Keratinocyte (primary cell): ENCODE measurements around the gene SRSF5. TPM values are rescaled to one million over a fixed set of nuclear protein-coding genes. Genes with fewer than 3 reads are reported as not detected.
"Not testable (repeated sequence)": the region's sequence is repeated elsewhere in the genome, so short reads cannot be mapped to it uniquely, and the experiment has no call there.

Source experiments
- DNase-seq: peaks from one replicate; pipeline ENCODE4 v3.0.0-alpha.2; 2011; ENCODE audit warnings: low read depth, missing footprints, low spot score
- FAIRE-seq: peaks from 2 replicates; lab custom pipeline; 2011; peaks lifted over from hg19 to GRCh38; lab: Jason Lieb, UNC
- H2AFZ ChIP-seq: 2 replicates; pipeline ENCODE4 v1.6.0; 2012; ENCODE audit warnings: low read length, control low read depth, inconsistent platforms; ENCODE audit not compliant: control insufficient read depth
- H3K27ac ChIP-seq: 2 replicates; pipeline ENCODE4 v1.5.1; 2011; ENCODE audit warnings: low read length; ENCODE audit not compliant: control insufficient read depth, insufficient read depth
- H3K27me3 ChIP-seq: 3 replicates; pipeline ENCODE4 v1.6.0; 2011; ENCODE audit warnings: low read length; ENCODE audit not compliant: control insufficient read depth, insufficient read depth; ENCODE audit errors: extremely low read depth
- H3K36me3 ChIP-seq, 2 experiments: 2 replicates in 1 of 2; 3 replicates in 1 of 2; pipeline ENCODE4 v1.5.1; 2011; ENCODE audit warnings: low read length in 2 of 2, mild to moderate bottlenecking in 1 of 2; ENCODE audit not compliant: control insufficient read depth in 2 of 2, insufficient read depth in 2 of 2; ENCODE audit errors: extremely low read depth in 1 of 2
- H3K4me1 ChIP-seq: 3 replicates; pipeline ENCODE4 v1.5.1; 2011; ENCODE audit warnings: low read length; ENCODE audit not compliant: control insufficient read depth, insufficient read depth; ENCODE audit errors: extremely low read depth
- H3K4me2 ChIP-seq: 3 replicates; pipeline ENCODE4 v1.6.0; 2011; ENCODE audit warnings: low read depth, low read length; ENCODE audit not compliant: control insufficient read depth, insufficient read depth; ENCODE audit errors: extremely low read depth
- H3K4me3 ChIP-seq, 3 experiments: fragments of 200-600 bp in 1 of 3; sonication (generic) in 1 of 3; 2 replicates in 2 of 3; 3 replicates in 1 of 3; pipeline ENCODE4 v1.5.1; 2011 to 2016; ENCODE audit warnings: low read length in 3 of 3, mild to moderate bottlenecking in 3 of 3, control low read depth in 2 of 3, inconsistent platforms in 1 of 3, low read depth in 1 of 3, mixed read lengths in 1 of 3, mixed run types in 1 of 3, moderate library complexity in 1 of 3; ENCODE audit not compliant: control insufficient read depth in 2 of 3, insufficient read depth in 2 of 3; ENCODE audit errors: extremely low read depth in 1 of 3
- H3K79me2 ChIP-seq: 2 replicates; pipeline ENCODE4 v1.6.0; 2012; ENCODE audit warnings: low read length; ENCODE audit not compliant: control insufficient read depth, insufficient read depth
- H3K9ac ChIP-seq: 3 replicates; pipeline ENCODE4 v1.6.0; 2011; ENCODE audit warnings: low read length; ENCODE audit not compliant: control insufficient read depth, insufficient read depth; ENCODE audit errors: extremely low read depth
- H3K9me1 ChIP-seq: 3 replicates; pipeline ENCODE4 v1.6.0; 2011; ENCODE audit warnings: low read length; ENCODE audit not compliant: control insufficient read depth, insufficient read depth; ENCODE audit errors: extremely low read depth
- H3K9me3 ChIP-seq: 2 replicates; pipeline ENCODE4 v1.5.1; 2012; ENCODE audit warnings: low read depth, low read length; ENCODE audit not compliant: control insufficient read depth
- H4K20me1 ChIP-seq: 3 replicates; pipeline ENCODE4 v1.6.0; 2011; ENCODE audit warnings: low read length; ENCODE audit not compliant: control insufficient read depth, insufficient read depth; ENCODE audit errors: extremely low read depth
- EZH2 ChIP-seq: IDR thresholded peaks from one replicate; pipeline ENCODE4 v1.6.1; 2012; ENCODE audit warnings: inconsistent platforms, mild to moderate bottlenecking, low read length, moderate library complexity
- dilution Hi-C: fragments of 300-500 bp; cut with MboI; formaldehyde crosslinking; loops from one replicate; pipeline ENCODE4 v1.7.0; 2020; ENCODE audit warnings: low sequenced_read_pairs; ENCODE audit not compliant: extremely low pct_ligation_motif_present
- polyA plus RNA-seq, 5 experiments: library from polyadenylated mRNA; depleted of rRNA in 3 of 5; stranded (reverse) in 3 of 5; stranded (forward) in 1 of 5; unstranded in 1 of 5; fragments of >200 nt; gene quantifications; 1 replicate in 1 of 5; 2 replicates in 3 of 5; 3 replicates in 1 of 5; pipeline versions ENCODE4 v1.2.1 to v1.2.3, GENCODE V29; 2011 to 2012; ENCODE audit warnings: missing spikeins in 2 of 5, low read depth in 1 of 5, low replicate concordance in 1 of 5
- TF ChIP-seq, protein P1 (sequence below), 3 experiments: IDR thresholded peaks in 1 of 3; conservative IDR thresholded peaks in 1 of 3; optimal IDR thresholded peaks in 1 of 3; 2 replicates in 2 of 3; 3 replicates in 1 of 3; pipeline versions ENCODE3 to v1.5.1; 2011; ENCODE audit warnings: low read length in 3 of 3, mild to moderate bottlenecking in 3 of 3, moderate library complexity in 2 of 3, control low read depth in 1 of 3, inconsistent platforms in 1 of 3; ENCODE audit not compliant: insufficient read depth in 2 of 3; ENCODE audit errors: extremely low read depth in 1 of 3

SRSF5 gene
- polyA plus RNA-seq, 1 donor (not counting 4 experiments of a cell fraction or from before 2014, with no cell fraction given), result 292 TPM

DNA sequence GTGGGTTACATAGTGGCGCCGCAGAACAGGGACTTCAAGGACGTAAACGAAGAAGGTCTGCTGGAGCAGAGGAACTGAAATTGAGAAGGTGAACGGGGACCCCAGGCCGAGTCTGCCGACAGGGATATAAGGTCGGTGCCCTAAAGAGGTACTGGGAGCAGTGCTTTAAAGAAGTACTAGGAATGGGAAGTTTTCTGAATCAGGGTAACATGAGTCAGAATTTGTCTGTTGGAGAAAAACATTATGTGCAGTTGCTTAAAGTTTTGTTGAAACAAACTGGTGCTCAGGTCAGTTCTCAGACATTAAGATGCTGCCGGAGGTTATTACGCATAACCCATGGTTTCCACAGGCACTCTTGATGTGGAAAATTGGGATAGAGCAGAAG lies 44.9 kb downstream of the SRSF5 start:
- dilution Hi-C loops, result no loop called here
- DNase-seq (no peak), FAIRE-seq (no peak)
- Histone ChIP-seq H3K4me2 (no peak overlapping the region), H3K9ac (no peak overlapping the region), H3K4me1 (no peaks in the 10 kb centered on the region), H3K9me3 (no peaks in the 10 kb centered on the region), H3K9me1 (no peaks in the 10 kb centered on the region), H3K79me2 (no peaks in the 10 kb centered on the region), H2AFZ (no peak overlapping the region), H3K27me3 (no peaks in the 10 kb centered on the region), H3K27ac (no peak overlapping the region), H3K36me3 (no peaks in the 10 kb centered on the region), H4K20me1 (no peaks in the 10 kb centered on the region), H3K4me3 (no peak overlapping the region)
- TF ChIP-seq, protein P1, sequence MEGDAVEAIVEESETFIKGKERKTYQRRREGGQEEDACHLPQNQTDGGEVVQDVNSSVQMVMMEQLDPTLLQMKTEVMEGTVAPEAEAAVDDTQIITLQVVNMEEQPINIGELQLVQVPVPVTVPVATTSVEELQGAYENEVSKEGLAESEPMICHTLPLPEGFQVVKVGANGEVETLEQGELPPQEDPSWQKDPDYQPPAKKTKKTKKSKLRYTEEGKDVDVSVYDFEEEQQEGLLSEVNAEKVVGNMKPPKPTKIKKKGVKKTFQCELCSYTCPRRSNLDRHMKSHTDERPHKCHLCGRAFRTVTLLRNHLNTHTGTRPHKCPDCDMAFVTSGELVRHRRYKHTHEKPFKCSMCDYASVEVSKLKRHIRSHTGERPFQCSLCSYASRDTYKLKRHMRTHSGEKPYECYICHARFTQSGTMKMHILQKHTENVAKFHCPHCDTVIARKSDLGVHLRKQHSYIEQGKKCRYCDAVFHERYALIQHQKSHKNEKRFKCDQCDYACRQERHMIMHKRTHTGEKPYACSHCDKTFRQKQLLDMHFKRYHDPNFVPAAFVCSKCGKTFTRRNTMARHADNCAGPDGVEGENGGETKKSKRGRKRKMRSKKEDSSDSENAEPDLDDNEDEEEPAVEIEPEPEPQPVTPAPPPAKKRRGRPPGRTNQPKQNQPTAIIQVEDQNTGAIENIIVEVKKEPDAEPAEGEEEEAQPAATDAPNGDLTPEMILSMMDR (optimal IDR thresholded peaks at IDR 0.05 in 1 of 3, IDR thresholded peaks at IDR 0.05 in 1 of 3, conservative IDR thresholded peaks at IDR 0.05 in 1 of 3; ENCODE audit: extremely low read depth in 1 of 3, insufficient read depth in 2 of 3, low read length in 3 of 3), result no peak
- no peak for TF ChIP-seq EZH2

DNA sequence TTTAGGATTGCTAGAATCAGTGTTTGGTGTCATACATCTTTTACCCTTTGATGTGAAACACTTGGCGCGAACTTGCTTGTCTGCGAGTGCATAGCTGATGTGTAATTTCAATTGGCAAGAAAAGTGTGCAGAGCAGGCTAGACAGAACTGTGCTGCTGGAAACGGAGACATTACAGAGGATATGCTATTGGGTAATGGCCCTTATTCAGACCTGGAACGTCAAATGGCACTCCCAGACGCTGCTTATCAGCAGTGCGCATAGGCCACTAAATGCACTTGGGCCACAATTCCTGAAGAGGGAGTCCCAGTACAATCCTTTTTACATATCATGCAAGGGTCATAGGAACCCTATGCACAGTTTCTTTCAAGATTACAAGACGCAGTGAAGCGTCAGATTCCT lies 45.8 kb downstream of the SRSF5 start:
- dilution Hi-C loops, result no loop called here
- DNase-seq (no peak), FAIRE-seq (no peak)
- H2AFZ ChIP-seq, result no peak overlapping the region
- no peak for TF ChIP-seq EZH2
- TF ChIP-seq, protein P1 (optimal IDR thresholded peaks at IDR 0.05 in 1 of 3, IDR thresholded peaks at IDR 0.05 in 1 of 3, conservative IDR thresholded peaks at IDR 0.05 in 1 of 3; ENCODE audit: extremely low read depth in 1 of 3, insufficient read depth in 2 of 3, low read length in 3 of 3), result peak in 2 of 3 experiments; percentile 3 to 7
- H3K9me1 ChIP-seq, result no peaks in the 10 kb centered on the region
- no peaks in the 10 kb centered on the region for H3K79me2 ChIP-seq
- H3K9me3 ChIP-seq, result no peaks in the 10 kb centered on the region
- H3K27ac ChIP-seq, result no peak overlapping the region
- H3K4me1 ChIP-seq, result no peaks in the 10 kb centered on the region
- peaks cover 4% of the 10 kb centered on the region for H3K27me3 ChIP-seq
- H3K9ac ChIP-seq, result no peak overlapping the region
- H4K20me1 ChIP-seq, result no peaks in the 10 kb centered on the region
- no peak overlapping the region for H3K4me2 ChIP-seq
- no peaks in the 10 kb centered on the region for H3K36me3 ChIP-seq
- no peak overlapping the region for H3K4me3 ChIP-seq

DNA sequence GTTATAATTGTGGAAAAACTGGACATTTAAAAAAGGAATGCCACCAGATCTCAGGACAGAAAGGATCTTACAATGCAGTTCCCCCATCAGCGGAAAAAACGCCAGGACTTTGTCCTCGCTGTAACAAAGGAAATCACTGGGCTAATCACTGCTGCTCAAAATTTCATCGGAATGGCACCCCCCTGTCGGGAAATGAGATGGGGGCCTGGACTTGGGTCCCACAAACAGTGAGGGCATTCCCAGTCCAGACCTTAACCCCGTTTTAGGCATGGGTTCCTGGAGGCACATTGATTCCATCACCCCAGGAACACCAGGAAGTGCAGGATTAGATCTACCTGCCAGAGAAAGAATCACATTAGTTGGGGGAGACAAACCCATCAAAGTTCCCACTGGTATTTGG lies 46.4 kb downstream of the SRSF5 start:
- H3K9me3 ChIP-seq, H3K36me3 ChIP-seq, H3K27ac ChIP-seq, FAIRE-seq, H4K20me1 ChIP-seq, H2AFZ ChIP-seq, H3K9ac ChIP-seq, H3K4me3 ChIP-seq, H3K79me2 ChIP-seq, H3K4me1 ChIP-seq, H3K9me1 ChIP-seq, H3K27me3 ChIP-seq, dilution Hi-C loops, DNase-seq, H3K4me2 ChIP-seq: not testable (repeated sequence)
